ENCODE results near the gene COX8A.

- TF ChIP-seq SNAI2 (CRISPR knock-in tag; IDR thresholded peaks at IDR 0.05), result no peak
- no peak for TF ChIP-seq TOX (CRISPR knock-in tag; IDR thresholded peaks at IDR 0.05; ENCODE audit: borderline replicate concordance)
- TF ChIP-seq GLIS3 (CRISPR knock-in tag; IDR thresholded peaks at IDR 0.05), result no peak
- no peak for TF ChIP-seq RARB (CRISPR knock-in tag; IDR thresholded peaks at IDR 0.05)
- TF ChIP-seq ARNTL (CRISPR knock-in tag; IDR thresholded peaks at IDR 0.05; ENCODE audit: borderline replicate concordance, low read depth), result no peak
- TF ChIP-seq ZNF70 (CRISPR knock-in tag; IDR thresholded peaks at IDR 0.05), result no peak
These were observed 25.8 kb downstream of the COX8A start for GRCh38 chr11:64000026-64000739.

Measured in SK-N-SH treated with all-trans-retinoic acid at 6 μM for 48 hours (cell line).